Colonic mucosa (tissue), 4 donors: ENCODE data around the gene EVA1A. TPM values are rescaled to one million over a fixed set of nuclear protein-coding genes. Genes with fewer than 3 reads are reported as not detected.

Experiments used
- DNase-seq: peaks from one replicate; pipeline ENCODE4 v3.0.0-alpha.2; 2020
- H3K27ac ChIP-seq: fragments of 200-600 bp; one replicate; pipeline ENCODE4 v1.8.0; 2021
- H3K27me3 ChIP-seq: fragments of 200-600 bp; one replicate; pipeline ENCODE4 v1.8.0; 2021
- H3K36me3 ChIP-seq: fragments of 200-600 bp; one replicate; pipeline ENCODE4 v1.8.0; 2021
- H3K4me1 ChIP-seq: fragments of 200-600 bp; one replicate; pipeline ENCODE4 v1.8.0; 2021; ENCODE audit warnings: mild to moderate bottlenecking
- H3K4me3 ChIP-seq: fragments of 200-600 bp; one replicate; pipeline ENCODE4 v1.8.0; 2021
- H3K9ac ChIP-seq, 2 donors: one replicate each; pipeline ENCODE4 v1.7.0; 2013; ENCODE audit warnings: control low read depth in 2 of 2, low read depth in 2 of 2, low read length in 2 of 2
- H3K9me3 ChIP-seq: fragments of 200-600 bp; one replicate; pipeline ENCODE4 v1.8.0; 2021
- intact Hi-C: fragments of 100-400 bp; cut with DNase I; formaldehyde crosslinking; loops from one replicate; pipeline ENCODE4 v1.14.1; 2022
- total RNA-seq, 2 donors: library from RNA; stranded (reverse); fragmentation: NEBNext Ultra II Directional in 1 of 2; extraction: Animal tissue kit (Norgen Biotek cat#: 25700) in 1 of 2; gene quantifications; one replicate each; pipeline ENCODE4 v1.2.1, GENCODE V29; 2021
- TF ChIP-seq, protein P1 (sequence below): fragments of 200-600 bp; IDR thresholded peaks from one replicate; pipeline ENCODE4 v1.8.0; 2022; ENCODE audit warnings: antibody characterized with exemption, mild to moderate bottlenecking
- donor health status: healthy.
- donor health status: DM: no; HTN: no; CAD: no.
- donor health status: DM: no; HTN: no; CAD: no.

Gene EVA1A
- total RNA-seq, 2 donors from 2014 or later, result 0.25 to 0.77 TPM

- Histone ChIP-seq H3K9ac (no peak overlapping the region), H3K27ac (no peak overlapping the region), H3K9me3 (no peaks in the 10 kb centered on the region), H3K27me3 (no peaks in the 10 kb centered on the region), H3K4me3 (no peak overlapping the region), H3K4me1 (no peaks in the 10 kb centered on the region), H3K36me3 (no peaks in the 10 kb centered on the region)
- TF ChIP-seq, protein P1, sequence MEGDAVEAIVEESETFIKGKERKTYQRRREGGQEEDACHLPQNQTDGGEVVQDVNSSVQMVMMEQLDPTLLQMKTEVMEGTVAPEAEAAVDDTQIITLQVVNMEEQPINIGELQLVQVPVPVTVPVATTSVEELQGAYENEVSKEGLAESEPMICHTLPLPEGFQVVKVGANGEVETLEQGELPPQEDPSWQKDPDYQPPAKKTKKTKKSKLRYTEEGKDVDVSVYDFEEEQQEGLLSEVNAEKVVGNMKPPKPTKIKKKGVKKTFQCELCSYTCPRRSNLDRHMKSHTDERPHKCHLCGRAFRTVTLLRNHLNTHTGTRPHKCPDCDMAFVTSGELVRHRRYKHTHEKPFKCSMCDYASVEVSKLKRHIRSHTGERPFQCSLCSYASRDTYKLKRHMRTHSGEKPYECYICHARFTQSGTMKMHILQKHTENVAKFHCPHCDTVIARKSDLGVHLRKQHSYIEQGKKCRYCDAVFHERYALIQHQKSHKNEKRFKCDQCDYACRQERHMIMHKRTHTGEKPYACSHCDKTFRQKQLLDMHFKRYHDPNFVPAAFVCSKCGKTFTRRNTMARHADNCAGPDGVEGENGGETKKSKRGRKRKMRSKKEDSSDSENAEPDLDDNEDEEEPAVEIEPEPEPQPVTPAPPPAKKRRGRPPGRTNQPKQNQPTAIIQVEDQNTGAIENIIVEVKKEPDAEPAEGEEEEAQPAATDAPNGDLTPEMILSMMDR, result no peak
- no peak for DNase-seq
- intact Hi-C loops, result no loop called here
Measured at GRCh38 chr2:75545387-75545786, 15.4 kb downstream of the EVA1A start.

DNA sequence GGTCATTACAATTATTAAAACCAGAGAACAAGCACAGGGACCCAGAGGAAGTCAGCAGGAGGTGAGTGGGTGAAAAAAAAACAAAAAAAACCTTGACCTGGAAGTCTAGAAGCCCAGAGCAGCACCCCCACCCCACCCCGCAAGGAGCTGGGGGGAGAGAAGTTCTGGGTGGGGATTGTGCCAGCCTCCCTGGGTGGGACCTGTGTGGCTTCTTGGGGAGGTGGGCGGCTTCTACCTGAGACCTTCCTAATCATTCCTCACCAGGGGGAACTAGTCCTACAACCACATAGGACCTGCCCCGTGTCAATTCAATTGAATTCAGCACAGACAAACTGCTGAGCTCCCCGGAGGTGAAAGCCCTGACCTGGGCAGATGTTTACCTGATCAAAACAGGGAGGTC is 17.3 kb downstream of the EVA1A start:
- Histone ChIP-seq H3K9ac (no peak overlapping the region), H3K4me1 (no peaks in the 10 kb centered on the region), H3K36me3 (no peaks in the 10 kb centered on the region), H3K27ac (no peak overlapping the region), H3K9me3 (no peaks in the 10 kb centered on the region), H3K27me3 (no peaks in the 10 kb centered on the region), H3K4me3 (no peak overlapping the region)
- DNase-seq, result no peak
- TF ChIP-seq, protein P1, result no peak
- intact Hi-C loops, result no loop called here

- H3K9me3 ChIP-seq, result no peaks in the 10 kb centered on the region
- intact Hi-C loops, result no loop called here
- H3K4me3 ChIP-seq, result no peak overlapping the region
- no peaks in the 10 kb centered on the region for H3K36me3 ChIP-seq
- TF ChIP-seq, protein P1, result no peak
- H3K4me1 ChIP-seq, result no peaks in the 10 kb centered on the region
- DNase-seq, result no peak
- no peak overlapping the region for H3K27ac ChIP-seq
- no peaks in the 10 kb centered on the region for H3K27me3 ChIP-seq
- no peak overlapping the region for H3K9ac ChIP-seq
Measured at GRCh38 chr2:75541430-75541829, 19.3 kb downstream of the EVA1A start.

DNA sequence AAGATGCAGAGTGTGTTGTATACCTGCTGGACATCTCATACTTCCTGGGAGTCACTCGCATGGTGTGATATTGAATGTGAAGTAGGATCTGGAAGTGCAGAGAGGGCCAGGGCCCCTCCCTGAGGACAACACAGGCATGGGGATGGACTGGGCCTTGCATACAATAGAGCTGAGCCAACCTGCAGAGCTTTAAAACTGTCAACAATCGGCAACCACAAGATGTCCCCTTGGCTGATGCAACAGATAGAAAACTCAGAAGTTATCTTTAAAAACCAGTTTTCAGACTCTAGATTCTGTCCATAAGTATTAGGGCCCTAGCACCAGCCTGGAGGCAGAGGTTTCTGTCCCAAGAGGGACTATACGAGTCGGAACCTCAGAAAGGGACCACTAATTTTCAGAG is 19.7 kb downstream of the EVA1A start:
- H3K4me1 ChIP-seq, result no peaks in the 10 kb centered on the region
- intact Hi-C loops, result no loop called here
- H3K36me3 ChIP-seq, result no peaks in the 10 kb centered on the region
- H3K9me3 ChIP-seq, result no peaks in the 10 kb centered on the region
- no peaks in the 10 kb centered on the region for H3K27me3 ChIP-seq
- TF ChIP-seq, protein P1, result no peak
- H3K4me3 ChIP-seq, result no peak overlapping the region
- H3K27ac ChIP-seq, result no peak overlapping the region
- no peak for DNase-seq
- H3K9ac ChIP-seq, result no peak overlapping the region

- intact Hi-C loops, result no loop called here
- Histone ChIP-seq H3K4me3 (no peak overlapping the region), H3K27me3 (no peaks in the 10 kb centered on the region), H3K9me3 (no peaks in the 10 kb centered on the region), H3K36me3 (no peaks in the 10 kb centered on the region), H3K4me1 (no peaks in the 10 kb centered on the region), H3K9ac (no peak overlapping the region), H3K27ac (no peak overlapping the region)
- TF ChIP-seq, protein P1, result no peak
- no peak for DNase-seq
Measured at GRCh38 chr2:75539955-75540716, 20.6 kb downstream of the EVA1A start.
